HK-2 (cell line): ENCODE measurements around the gene BAIAP2L1.
"Not testable (repeated sequence)": the region's sequence is repeated elsewhere in the genome, so short reads cannot be mapped to it uniquely, and the experiment has no call there.

ENCODE experiments used
- DNase-seq: peaks from one replicate; pipeline ENCODE4 v3.0.0-alpha.2; 2018; ENCODE audit not compliant: unreplicated experiment

Gene BAIAP2L1, protein sequence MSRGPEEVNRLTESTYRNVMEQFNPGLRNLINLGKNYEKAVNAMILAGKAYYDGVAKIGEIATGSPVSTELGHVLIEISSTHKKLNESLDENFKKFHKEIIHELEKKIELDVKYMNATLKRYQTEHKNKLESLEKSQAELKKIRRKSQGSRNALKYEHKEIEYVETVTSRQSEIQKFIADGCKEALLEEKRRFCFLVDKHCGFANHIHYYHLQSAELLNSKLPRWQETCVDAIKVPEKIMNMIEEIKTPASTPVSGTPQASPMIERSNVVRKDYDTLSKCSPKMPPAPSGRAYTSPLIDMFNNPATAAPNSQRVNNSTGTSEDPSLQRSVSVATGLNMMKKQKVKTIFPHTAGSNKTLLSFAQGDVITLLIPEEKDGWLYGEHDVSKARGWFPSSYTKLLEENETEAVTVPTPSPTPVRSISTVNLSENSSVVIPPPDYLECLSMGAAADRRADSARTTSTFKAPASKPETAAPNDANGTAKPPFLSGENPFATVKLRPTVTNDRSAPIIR

DNA sequence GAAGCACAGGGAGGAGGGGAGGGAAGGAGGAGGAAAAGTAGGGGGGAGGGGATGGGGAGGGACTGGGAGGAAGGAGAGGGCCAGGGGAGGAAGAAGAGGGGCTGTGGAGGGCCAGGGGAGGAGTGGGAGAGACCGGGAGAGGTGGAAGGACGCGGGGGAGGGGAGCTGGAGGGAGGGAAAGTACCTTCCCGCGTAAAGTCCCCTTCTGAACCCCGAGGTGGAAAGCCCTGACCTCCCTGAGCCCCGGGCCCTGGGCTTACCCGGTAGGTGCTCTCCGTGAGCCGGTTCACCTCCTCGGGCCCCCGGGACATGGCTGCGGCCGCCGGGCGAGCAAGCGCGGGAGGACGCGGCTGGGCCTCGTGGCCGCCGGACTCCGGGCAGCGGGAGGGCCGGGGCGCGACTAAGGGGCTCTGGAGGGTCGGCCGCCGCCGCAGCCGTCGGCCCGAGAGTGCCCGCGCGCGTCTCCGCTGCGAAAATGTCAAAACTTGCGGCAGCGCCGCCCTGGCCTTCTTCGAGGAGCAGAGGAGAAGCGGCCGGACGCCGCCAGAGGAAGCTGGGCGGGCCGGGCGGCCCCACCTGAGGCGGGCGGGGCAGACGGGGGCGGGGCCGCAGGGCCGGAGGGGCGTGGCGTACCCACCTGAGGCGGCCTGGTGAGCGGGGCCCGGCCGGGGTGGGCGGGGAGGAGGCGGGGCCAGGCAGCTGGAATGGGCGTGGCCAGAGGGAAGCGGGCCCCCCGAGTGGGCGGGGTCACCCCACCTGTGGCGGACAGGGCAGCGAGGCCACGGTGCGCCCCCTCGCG is at the start of gene BAIAP2L1:
TSS of gene BAIAP2L1 (minus strand) at position 549 of the 799 bp plus-strand sequence. CDS start at position 311, 238 bp downstream.
- peak; percentile 98 for DNase-seq

DNA sequence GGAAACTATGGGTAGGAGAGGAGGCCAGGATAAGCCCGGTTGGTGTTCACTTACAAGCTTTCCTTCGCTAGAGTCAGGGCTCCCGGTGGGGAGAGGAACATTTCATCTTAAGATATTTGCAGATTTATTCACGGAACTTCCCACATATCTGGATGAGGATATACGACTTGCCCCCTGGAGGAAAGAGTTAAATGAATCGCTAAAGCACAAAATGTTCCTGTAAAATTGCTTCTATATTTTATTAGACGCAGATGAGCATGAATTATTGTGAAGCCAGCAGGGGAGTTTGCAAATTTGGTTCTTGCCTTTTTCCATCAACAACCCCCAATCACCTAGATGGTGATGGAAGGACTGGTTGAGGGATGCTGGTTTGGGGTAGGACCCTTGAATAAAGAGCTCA is 47.9 kb upstream of the BAIAP2L1 start:
- DNase-seq = no peak

DNA sequence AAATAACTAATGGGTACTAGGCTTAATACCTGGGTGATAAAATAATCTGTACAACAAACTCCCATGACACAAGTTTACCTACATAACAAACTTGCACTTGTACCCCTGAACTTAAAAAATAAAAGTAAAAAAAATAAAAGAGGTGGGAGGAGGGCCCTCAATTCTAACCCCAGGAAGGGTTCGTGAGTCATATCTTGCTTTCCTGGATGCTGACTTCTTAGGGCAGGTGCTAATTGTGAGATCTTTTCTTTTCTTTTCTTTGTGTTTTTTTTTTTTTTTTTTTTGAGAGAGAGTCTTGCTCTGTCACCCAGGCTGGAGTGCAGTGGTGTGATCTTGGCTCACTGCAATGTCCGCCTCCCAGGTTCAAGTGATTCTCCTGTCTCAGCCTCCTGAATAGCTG is 40.1 kb upstream of the BAIAP2L1 start:
- DNase-seq = not testable (repeated sequence)

DNA sequence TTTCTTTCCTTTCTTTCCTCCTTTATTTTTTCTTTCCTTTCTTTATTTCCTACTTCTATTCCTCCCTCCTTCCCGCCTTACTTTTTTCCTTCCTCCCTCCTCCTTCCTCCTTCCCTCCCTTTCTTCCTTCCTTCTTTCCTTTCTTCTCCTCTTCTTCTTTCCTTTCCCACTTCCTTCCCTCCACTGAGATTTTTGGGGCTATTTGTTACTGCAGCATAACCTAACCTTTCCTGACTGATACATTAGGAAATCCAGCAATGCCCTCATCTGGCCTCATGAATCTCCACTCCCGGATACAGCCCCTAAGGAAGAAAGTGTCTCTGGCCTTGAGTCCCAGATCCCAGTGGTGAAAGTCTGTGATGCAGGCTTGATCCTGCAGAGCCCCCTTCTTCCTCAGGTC is 38.6 kb upstream of the BAIAP2L1 start:
- DNase-seq = no peak

DNA sequence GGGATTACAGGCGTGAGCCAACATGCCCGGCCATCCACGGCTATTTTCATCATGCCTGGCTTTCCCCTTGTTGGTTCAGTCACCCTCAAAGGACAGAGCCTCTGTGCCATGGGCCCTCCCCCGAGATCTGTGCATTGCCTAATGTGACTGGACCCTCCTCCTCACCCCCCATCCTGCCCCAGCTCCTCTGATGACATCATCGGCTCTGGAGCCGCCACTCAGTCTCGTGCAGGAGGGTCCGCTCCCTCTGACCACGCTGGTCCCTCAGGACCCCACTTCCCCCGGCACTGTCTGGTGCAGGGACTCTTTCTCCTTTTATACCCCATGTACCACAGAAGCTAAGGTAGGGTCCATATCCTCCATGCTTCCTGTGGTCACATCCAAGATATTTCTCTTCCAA is 33.2 kb upstream of the BAIAP2L1 start:
- DNase-seq = no peak

DNA sequence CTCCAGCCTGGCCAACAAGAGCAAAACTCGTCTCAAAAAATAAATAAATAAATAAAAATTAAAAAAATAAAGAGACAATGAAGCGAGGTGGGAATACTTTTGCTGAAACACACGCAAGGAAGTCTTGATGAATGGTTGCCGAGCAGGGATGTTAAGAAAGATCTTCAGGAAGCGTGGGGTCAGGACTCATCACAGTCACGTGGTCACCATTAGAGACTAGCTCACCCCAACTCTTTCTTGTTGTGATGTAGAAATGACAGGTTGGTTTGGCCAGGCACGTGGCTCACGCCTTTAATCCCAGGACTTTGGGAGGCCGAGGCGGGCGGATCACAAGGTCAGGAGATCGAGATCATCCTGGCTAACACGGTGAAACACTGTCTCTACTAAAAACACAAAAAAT is 28.9 kb upstream of the BAIAP2L1 start:
- no peak for DNase-seq

DNA sequence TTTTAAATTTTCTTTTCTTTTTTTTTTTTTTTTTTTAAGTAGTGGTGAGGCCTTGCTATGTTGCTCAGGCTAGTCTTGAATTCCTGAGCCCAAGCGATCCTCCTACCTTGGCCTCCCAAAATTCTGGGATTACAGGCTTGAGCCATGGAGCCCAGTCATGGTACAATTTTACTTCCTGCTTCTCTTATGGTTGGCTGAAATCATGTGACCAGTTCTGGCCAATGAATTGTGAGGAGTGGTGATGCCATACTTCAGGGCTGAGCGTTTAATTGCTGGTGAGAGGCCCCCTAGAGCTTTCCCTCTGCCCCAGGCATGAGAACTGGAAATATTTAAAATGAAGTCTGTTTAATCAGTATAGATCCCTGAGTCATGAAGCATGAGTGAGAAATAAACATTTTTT is 22.2 kb upstream of the BAIAP2L1 start:
- peak; percentile 31 for DNase-seq

DNA sequence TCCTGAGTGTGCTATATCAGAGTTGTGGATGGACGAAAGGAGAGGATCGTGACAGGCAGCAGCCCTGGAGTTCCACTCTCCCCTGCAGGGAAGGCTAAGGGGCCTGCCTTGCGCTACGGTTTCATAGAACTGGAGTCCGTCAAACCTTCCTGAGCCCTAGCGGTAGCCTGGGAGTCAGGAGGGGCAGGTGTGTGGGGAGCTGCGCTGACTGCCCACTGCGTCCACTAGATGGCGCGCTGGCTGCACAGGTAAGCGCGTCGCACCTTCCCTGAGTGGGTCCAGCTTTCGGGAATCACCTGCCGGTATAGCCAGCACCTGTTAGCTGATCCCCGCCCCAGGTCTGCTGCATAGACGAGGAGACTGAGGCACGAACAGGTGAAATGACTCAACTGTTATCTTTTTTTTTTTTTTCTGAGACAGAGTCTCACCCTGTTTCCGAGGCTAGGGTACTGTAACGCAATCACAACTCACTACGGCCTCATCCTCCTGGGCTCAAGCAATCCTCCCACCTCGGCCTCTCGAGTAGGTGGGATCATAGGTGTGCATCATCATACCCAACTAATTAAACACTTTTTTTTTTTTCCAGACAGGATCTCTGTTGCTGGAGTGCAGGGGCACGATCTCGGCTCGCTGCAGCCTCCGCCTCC is 20.2 kb upstream of the BAIAP2L1 start:
- peak; percentile 58 for DNase-seq

DNA sequence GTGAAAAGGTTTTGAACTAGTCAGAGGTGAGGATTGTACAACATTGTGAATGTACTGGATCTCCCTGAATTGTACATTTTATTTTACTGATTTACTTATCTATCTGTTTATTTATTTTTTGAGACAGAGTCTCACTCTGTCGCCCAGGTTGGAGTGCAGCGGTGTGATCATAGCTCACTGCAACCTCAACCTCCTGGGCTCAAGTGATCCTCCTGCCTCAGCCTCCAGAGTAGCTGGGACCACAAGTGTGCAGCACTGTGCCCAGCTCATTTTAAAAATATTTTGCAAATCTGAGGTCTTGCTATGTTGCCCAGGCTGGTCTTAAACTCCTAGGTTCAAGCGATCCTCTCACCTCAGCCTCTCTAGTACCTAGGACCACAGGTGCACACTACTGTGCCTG is 19.1 kb upstream of the BAIAP2L1 start:
- DNase-seq = not testable (repeated sequence)

DNA sequence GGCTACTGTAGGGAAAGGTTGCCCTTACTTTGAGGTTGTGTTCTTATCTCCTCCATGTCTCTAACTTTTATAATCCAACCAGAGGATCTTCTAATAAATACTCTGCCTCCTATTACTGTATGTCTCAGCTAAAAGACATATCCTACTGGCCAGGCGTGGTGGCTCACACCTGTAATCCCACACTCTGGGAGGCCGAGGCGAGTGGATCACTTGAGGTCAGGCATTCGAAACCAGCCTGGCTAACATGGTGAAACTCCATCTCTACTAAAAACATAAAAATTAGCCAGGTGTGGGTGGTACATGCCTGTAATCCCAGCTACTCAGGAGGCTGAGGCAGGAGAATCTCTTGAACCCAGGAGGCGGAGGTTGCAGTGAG is 18.4 kb upstream of the BAIAP2L1 start:
- not testable (repeated sequence) for DNase-seq

DNA sequence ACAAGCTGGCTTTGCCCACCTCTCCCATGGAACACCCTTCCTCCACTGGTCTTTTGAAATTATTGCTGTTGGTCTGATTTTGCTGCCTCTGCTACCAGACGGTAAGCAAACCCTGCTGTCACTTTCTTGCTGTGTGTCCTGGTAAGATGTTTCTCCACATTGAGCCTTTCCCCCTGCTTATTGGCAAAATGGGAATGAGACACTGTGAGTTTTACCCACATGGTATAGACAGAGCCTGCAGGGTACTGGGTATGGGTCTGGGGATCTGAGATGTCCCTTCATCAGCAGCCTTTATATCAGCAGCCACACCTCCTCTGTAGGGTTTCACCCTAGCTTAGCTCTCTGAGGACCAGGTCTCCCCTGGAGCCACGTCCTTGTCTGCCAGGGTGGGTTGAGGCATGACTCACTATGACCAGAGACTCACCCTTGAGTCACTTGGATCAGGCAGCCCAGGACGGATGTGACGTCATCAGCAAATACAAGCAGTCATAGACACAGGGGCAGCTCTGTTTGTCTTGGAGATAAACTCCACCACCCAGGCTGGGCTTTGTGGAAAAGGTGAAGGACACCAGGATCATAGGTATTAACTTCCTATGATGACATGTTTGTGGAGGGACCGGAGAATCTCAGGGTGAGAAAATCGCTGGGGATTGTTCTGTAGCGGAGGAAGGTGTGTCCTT is 17.9 kb upstream of the BAIAP2L1 start:
- DNase-seq = peak; percentile 83

DNA sequence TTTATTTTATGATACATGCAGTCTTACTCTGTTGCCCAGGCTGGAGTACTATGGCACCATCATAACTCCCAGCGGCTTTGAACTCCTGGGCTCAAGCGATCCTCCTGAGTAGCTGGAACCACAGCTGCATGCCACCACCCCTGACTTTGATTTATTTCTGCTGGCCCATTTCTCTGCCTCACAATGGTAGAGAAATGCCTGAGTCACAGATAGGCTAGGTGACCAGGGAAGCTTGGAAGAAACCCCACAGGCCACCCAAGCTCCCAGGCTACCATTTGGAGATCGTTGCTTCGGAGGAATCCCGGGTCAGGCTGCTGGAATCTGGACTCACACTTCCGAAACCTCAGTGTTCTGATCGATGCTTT is 17.4 kb upstream of the BAIAP2L1 start:
- no peak for DNase-seq

DNA sequence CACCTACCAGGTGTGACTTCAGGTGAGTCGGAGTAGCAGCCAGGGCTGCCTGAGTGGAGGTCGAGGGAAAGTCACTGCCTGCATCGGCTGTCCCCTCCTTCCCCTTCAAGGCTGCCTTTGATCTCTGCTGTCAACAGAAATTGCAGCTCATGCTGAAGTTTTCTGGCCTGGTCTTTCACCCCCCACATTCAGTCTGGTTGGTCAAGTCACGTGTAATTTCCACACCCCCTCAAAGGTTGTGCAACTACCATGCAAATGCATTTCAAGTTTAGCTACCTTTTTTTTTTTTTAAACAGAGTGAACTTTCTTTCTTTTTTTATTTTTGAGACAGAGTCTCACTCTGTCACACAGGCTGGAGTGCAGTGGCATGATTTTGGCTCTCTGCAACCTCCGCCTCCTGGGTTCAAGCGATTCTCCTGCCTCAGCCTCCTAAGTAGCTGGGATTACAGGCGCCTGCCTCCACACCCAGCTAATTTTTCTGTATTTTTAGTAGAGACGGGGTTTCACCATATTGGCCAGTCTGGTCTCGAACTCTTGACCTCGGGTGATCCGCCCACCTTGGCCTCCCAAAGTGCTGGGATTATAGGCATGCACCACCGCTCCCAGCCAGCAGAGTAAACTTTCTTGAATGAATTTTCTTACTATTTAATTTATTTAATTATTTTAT is 16.8 kb upstream of the BAIAP2L1 start:
- DNase-seq = not testable (repeated sequence)

DNA sequence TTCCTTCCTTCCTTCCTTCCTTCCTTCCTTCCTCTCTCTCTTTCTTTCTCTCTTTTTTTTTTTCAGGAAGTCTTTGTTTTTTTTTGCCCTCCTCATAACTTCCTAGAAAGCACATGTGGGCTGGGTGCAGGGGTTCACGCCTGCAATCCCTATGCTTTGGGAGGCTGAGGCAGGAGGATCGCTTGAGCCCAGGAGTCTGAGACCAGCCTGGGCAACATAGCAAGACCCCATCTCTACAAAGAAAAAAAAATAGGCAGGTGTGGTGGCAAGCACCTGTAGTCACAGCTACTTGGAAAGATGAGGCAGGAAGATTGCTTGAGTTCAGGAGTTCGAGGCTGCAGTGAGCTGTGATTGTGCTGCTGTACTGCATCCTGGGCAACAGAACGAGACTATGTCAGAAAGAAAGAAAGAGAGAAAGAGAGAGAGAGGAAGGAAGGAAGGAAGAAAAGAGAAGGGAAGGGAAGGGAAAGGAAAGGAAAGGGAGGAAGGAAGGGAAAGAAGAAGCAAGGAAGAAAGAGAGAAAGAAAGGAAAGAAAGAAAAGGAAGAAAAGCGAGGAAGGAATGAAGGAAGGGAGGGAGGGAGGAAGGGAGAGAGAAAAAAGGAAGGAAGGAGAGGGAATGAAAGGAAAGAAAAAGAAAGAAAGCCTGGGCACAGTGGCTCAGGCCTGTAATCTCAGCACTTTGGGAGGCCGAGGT is 13.5 kb upstream of the BAIAP2L1 start:
- DNase-seq = no peak

DNA sequence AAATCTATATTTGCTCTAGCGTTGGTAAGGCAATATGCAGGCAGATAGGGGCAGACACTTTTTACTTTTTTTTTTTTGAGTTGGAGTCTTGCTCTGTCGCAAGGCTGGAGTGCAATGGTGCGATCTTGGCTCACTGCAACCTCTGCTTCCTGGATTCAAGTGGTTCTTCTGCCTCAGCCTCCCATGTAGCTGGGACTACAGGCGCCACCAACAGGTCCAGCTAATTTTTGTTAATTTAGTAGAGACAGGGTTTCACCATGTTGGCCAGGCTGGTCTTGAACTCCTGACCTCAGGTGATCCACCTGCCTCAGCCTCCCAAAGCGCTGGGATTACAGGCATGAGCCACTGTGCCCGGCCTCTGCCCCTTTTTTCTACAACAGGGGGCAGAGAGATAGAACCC is 12.8 kb upstream of the BAIAP2L1 start:
- not testable (repeated sequence) for DNase-seq

DNA sequence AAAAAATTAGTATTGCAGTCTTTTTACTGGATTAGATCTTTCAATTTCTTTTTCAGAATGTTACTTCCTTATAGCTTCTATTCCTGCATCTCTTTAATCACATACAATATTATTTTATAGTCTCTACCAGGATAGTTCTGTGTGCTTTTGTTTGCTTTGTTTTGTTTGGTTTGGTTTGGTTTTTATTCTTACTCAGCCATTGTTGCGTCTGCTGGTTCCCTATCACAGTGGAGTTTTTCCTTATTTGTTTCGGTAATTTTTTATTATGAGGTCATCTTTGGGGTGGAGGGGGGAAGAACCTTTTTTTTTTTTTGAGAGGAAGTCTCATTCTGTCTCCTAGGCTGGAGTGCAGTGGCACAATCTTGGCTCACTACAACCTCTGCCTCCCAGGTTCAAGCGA is 9.0 kb upstream of the BAIAP2L1 start:
- no peak for DNase-seq

DNA sequence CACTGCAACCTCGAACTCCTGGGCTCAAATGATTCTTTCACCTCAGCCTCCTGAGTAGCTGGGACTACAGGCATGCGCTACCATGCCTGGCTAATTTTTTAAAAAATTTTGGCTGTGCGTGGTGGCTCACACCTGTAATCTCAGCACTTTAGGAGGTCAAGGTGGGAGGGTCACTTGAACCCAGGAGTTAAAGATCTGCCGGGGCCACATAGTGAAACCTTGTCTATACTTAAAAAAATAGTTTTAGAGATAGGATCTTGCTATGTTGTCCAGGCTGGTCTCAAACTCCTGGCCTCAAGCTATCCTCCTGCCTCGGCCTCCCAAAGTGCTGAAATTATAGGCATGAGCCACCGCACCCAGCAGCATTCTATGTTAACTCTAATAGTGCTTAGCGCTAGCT is 7.3 kb upstream of the BAIAP2L1 start:
- DNase-seq = not testable (repeated sequence)

DNA sequence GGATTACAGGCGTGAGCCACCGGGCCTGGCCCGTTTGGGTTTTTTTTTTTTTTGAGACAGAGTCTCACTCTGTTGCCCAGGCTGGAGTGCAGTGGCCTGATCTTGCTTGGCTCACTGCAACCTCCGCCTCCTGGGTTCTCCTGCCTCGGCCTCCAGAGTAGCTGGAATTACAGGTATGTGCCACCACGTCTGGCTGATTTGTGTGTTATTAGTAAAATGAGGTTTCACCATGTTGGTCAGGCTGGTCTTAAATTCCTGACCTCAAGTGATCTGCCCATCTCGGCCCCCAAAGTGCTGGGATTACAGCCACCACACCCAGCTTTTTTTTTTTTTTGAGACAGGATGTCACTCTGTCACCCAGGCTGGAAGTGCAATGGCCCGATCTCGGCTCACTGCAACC is 5.9 kb upstream of the BAIAP2L1 start:
- DNase-seq = no peak

DNA sequence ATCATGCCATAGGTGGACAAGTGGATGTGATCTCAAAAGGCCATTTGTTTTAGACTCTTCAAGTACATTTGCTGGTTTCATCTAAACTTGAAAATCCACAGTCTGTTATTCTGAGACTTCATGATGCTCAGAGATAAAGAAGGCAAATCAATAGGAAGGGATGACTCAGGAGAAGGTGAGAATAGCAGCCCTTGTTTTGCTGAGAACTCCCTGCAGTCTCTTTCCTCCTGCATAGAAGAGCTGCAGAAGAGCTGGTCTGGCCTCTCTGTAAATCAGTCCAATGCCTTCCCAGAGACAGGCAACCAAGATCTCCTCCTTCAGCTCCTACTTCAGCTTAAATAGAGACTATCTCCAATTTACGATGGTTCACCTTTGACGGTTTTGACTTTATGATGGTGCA is 4.0 kb upstream of the BAIAP2L1 start:
- no peak for DNase-seq

DNA sequence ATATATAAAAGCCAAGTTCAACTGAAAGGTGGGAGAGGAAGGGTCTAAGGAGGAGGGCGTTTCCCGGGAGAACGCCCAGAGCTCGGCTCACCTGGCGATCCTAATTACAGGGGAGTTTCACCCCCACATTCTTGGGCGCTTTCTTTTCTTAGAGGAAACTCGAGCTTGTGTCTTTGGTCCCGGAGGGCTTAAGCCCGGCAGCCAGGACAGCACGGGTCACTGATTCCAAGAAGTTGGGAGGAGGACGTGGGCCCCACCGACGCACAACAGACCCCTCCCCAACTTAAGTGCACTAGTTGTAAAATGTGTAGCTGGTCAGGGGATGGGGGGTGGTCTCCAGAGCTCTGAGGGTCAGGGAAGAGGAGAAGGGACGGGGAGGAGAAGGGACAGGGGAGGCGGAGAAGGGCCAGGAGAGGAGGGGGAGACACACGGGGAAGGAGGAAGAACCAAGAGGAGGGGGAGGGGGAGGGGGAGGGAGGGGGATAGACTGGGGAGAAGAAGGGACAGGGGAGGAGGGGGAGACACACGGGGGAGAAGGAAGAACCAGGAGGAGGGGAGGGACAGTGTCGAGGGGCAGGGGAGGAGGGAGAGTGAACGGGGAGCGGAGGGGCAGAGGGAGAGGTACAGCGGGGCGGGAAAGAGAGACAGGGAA is 874 bp downstream of the BAIAP2L1 start:
- DNase-seq = peak; percentile 21
